ENCODE results near the gene ZNF343. TPM values are rescaled to one million over a fixed set of nuclear protein-coding genes. Genes with fewer than 3 reads are reported as not detected.

Gene ZNF343
- total RNA-seq, 1 experiment from 2014 or later, result 12.0 TPM

GRCh38 chr20:2509468-2509781, 710 bp upstream of the ZNF343 start:
- Histone ChIP-seq H3K9ac (ENCODE audit: low read length) (peak overlapping the region; percentile 83), H3K36me3 (ENCODE audit: control insufficient read depth in 1 of 2, insufficient read depth in 2 of 2, low read length in 2 of 2) (no peaks in the 10 kb centered on the region), H3K9me2 (ENCODE audit: insufficient read depth) (no peaks in the 10 kb centered on the region), H3K4me3 (replicated peaks in 1 of 2; ENCODE audit: low read depth in 1 of 2, low read length in 2 of 2) (peak overlapping the region; percentile 89 to 94), H3K4me1 (ENCODE audit: control insufficient read depth in 1 of 2, insufficient read depth in 2 of 2, low read length in 2 of 2) (peaks cover 5 to 16% of the 10 kb centered on the region in 2 experiments; a peak in 3 of 4 replicates), H3K27ac (ENCODE audit: low read depth, low read length) (peak overlapping the region; percentile 59), H4K20me1 (ENCODE audit: insufficient read depth) (no peaks in the 10 kb centered on the region), H3K79me2 (ENCODE audit: insufficient read depth, low read length) (peaks cover 18% of the 10 kb centered on the region), H3K4me2 (ENCODE audit: low read length) (peak overlapping the region; percentile 70), H3K9me3 (ENCODE audit: control insufficient read depth in 1 of 2, insufficient read depth in 1 of 2, low read depth in 1 of 2, low read length in 2 of 2) (no peaks in the 10 kb centered on the region), H2AFZ (ENCODE audit: low read depth, low read length, poor library complexity, severe bottlenecking) (peak overlapping the region; percentile 94), H3K27me3 (ENCODE audit: insufficient read depth, low read length) (no peaks in the 10 kb centered on the region)
- RAD21 ChIA-PET (ENCODE audit: low non-redundant PET in 1 of 2, low total read pairs in 2 of 2, uncharacterized antibody in 2 of 2, unreplicated experiment in 2 of 2), result no interaction called here
- intact Hi-C loops (cut with micrococcal nuclease), result no loop called here
- CTCF ChIA-PET, result interaction anchor here (3.4 kb wide), 1 partner anchor 14 kb away, joined by 28 read pairs; no protein-coding TSS in a partner anchor
- BruUV-seq (replicated peaks), result TSS peak; percentile 97
- no peak for TF ChIP-seq TCF7L2 (IDR thresholded peaks at IDR 0.05; ENCODE audit: borderline replicate concordance, extremely low read depth, insufficient read depth, insufficient read length)
- TF ChIP-seq CBX3 (IDR thresholded peaks at IDR 0.05; ENCODE audit: low read depth), result no peak
- TF ChIP-seq SIN3A (IDR thresholded peaks at IDR 0.05; ENCODE audit: low read depth), result no peak
- no peak for TF ChIP-seq JUND (IDR thresholded peaks at IDR 0.05)
- TF ChIP-seq SP1 (IDR thresholded peaks at IDR 0.05; ENCODE audit: low read depth), result no peak
- no peak for TF ChIP-seq REST (IDR thresholded peaks at IDR 0.05; ENCODE audit: low read depth)
- TF ChIP-seq YY1 (IDR thresholded peaks at IDR 0.05; ENCODE audit: extremely low read depth, insufficient replicate concordance, low read depth, low read length), result no peak
- no peak for TF ChIP-seq ZFX (IDR thresholded peaks at IDR 0.05)
- TF ChIP-seq FOSL1 (IDR thresholded peaks at IDR 0.05; ENCODE audit: low read depth), result no peak
- no peak for TF ChIP-seq ZNF274 (IDR thresholded peaks at IDR 0.05; ENCODE audit: low read depth, low read length)
- ATAC-seq (peak; percentile 14; the same call in 1 of the 2 replicates), DNase-seq (ENCODE audit: low read depth, low spot score) (no peak)
- POLR2A ChIA-PET, result interaction anchor here (0.7 to 1.0 kb wide), 2 partner anchors 11 to 39 kb away, joined by 3 read pairs; partner anchors contain the start of gene SNRPB
